Astrocyte (in vitro differentiated cells and primary cell): ENCODE results near the gene UBE2E1.

Experiments
- CTCF ChIP-seq: IDR thresholded peaks from 2 replicates; pipeline ENCODE4 v1.5.1; 2011; ENCODE audit warnings: low read depth, mild to moderate bottlenecking, inconsistent platforms, low read length, moderate library complexity; ENCODE audit not compliant: insufficient read depth
- EZH2 ChIP-seq: IDR thresholded peaks from 2 replicates; pipeline ENCODE4 v1.6.1; 2012; ENCODE audit warnings: mild to moderate bottlenecking, low read length, inconsistent platforms; ENCODE audit not compliant: insufficient read depth

GRCh38 chr3:23796518-23796917 lies 9.2 kb upstream of the UBE2E1 start:
- TF ChIP-seq EZH2 (no peak), CTCF (no peak)
